GM12878 (cell line): ENCODE results near the gene PNPLA8. TPM values are rescaled to one million over a fixed set of nuclear protein-coding genes. Genes with fewer than 3 reads are reported as not detected.

Source experiments
- ATF7 ChIP-seq: fragments of 450-650 bp; IDR thresholded peaks from 2 replicates; pipeline ENCODE4 v1.6.1; 2016; ENCODE audit warnings: low read depth, mild to moderate bottlenecking
- EED ChIP-seq: sonication (generic); IDR thresholded peaks from 2 replicates; pipeline ENCODE4 v1.6.1; 2016; ENCODE audit warnings: antibody characterized with exemption, low read depth
- IKZF1 ChIP-seq: fragments of 450-650 bp; conservative IDR thresholded peaks from 2 replicates; pipeline ENCODE4 v1.6.1; 2017; ENCODE audit warnings: antibody characterized with exemption, mild to moderate bottlenecking
- IRF4 ChIP-seq: IDR thresholded peaks from 2 replicates; pipeline ENCODE4 v1.6.1; 2011; ENCODE audit warnings: low read depth, low read length
- IRF5 ChIP-seq: fragments of 450-650 bp; IDR thresholded peaks from 2 replicates; pipeline ENCODE4 v1.6.1; 2017; ENCODE audit warnings: borderline replicate concordance
- MEF2B ChIP-seq: fragments of 450-650 bp; IDR thresholded peaks from 2 replicates; pipeline ENCODE4 v1.6.1; 2018; ENCODE audit warnings: mild to moderate bottlenecking, moderate library complexity; ENCODE audit not compliant: partially characterized antibody, poor library complexity, severe bottlenecking
- MTA3 ChIP-seq: IDR thresholded peaks from 2 replicates; pipeline ENCODE4 v1.6.1; 2012; ENCODE audit warnings: low read length, inconsistent platforms, borderline replicate concordance
- MYB ChIP-seq: fragments of 150-350 bp; IDR thresholded peaks from 2 replicates; pipeline ENCODE4 v1.6.1; 2014; ENCODE audit warnings: mild to moderate bottlenecking, low read depth, low read length, borderline replicate concordance
- RELA ChIP-seq: fragments of 450-650 bp; IDR thresholded peaks from 2 replicates; pipeline ENCODE4 v1.8.0; 2014; ENCODE audit warnings: borderline replicate concordance; ENCODE audit not compliant: partially characterized antibody
- SRF ChIP-seq, 2 experiments: IDR thresholded peaks; 2 replicates each; pipeline ENCODE4 v1.6.1; 2011; ENCODE audit warnings: low read depth in 2 of 2, low read length in 2 of 2, mild to moderate bottlenecking in 1 of 2, moderate library complexity in 1 of 2
- ZNF384 ChIP-seq: IDR thresholded peaks from 2 replicates; pipeline ENCODE4 v1.6.1; 2012; ENCODE audit warnings: low read depth, mild to moderate bottlenecking, low read length, improper control_type of control experiment, borderline replicate concordance
- polyA plus RNA-seq, 11 experiments: library from polyadenylated mRNA; depleted of rRNA in 4 of 11; unstranded in 6 of 11; stranded (reverse) in 5 of 11; fragments of >200 nt; fragmentation: Nextera tagmentation in 4 of 11; fragmentation: Illumina TruSeq in 1 of 11; extraction: Ambion mirVana in 4 of 11; extraction: Trizol in 1 of 11; gene quantifications; 1 replicate in 1 of 11; 2 replicates in 10 of 11; pipeline versions ENCODE4 v1.2.1 to v1.2.3, GENCODE V29; 2011 to 2016; ENCODE audit warnings: inconsistent platforms in 2 of 11, missing spikeins in 2 of 11, low read depth in 1 of 11
- total RNA-seq, 4 experiments: library from RNA; depleted of rRNA in 3 of 4; stranded (reverse); fragments of >200 nt in 3 of 4; fragmentation: Illumina TruSeq in 1 of 4; extraction: Trizol in 1 of 4; gene quantifications; 2 replicates each; pipeline versions ENCODE4 v1.2.1 to v1.2.3, GENCODE V29; 2013 to 2021
- TF ChIP-seq, protein P1 (sequence below): fragments of 450-650 bp; formaldehyde crosslinking; IDR thresholded peaks from 2 replicates; pipeline ENCODE4 v1.4.0; 2022; ENCODE audit warnings: mild to moderate bottlenecking, moderate library complexity
- TF ChIP-seq, protein P2 (sequence below): fragments of 450-650 bp; conservative IDR thresholded peaks from 2 replicates; pipeline ENCODE4 v1.6.1; 2017; ENCODE audit warnings: mild to moderate bottlenecking, moderate library complexity
- TF ChIP-seq, protein P3 (sequence below): IDR thresholded peaks from 2 replicates; pipeline ENCODE4 v1.6.1; 2011; ENCODE audit warnings: low read depth, mild to moderate bottlenecking, low read length, moderate library complexity, borderline replicate concordance; ENCODE audit errors: extremely low read depth
- TF ChIP-seq, protein P4 (sequence below): fragments of 450-650 bp; IDR thresholded peaks from 2 replicates; pipeline ENCODE4 v1.6.1; 2016; ENCODE audit warnings: mild to moderate bottlenecking
- TF ChIP-seq, protein P5 (sequence below): fragments of 450-650 bp; IDR thresholded peaks from 2 replicates; pipeline ENCODE4 v1.6.1; 2018; ENCODE audit warnings: mild to moderate bottlenecking, low read depth, moderate library complexity; ENCODE audit not compliant: partially characterized antibody

PNPLA8 gene
- total and polyA plus RNA-seq, 10 of the 15 experiments (the other 5 are each of a cell fraction or from before 2014, with no cell fraction given) = 8.0 to 16.3 (median 12.2) TPM

- peak; percentile 48; the same call in 1 of the 2 replicates for TF ChIP-seq IRF5
- no peak for TF ChIP-seq MTA3
- TF ChIP-seq MEF2B = peak; percentile 18
- TF ChIP-seq SRF (IDR thresholded peaks at IDR 0.05; ENCODE audit: low read depth in 2 of 2, low read length in 2 of 2) = 0 out of 4 replicates have a peak, but pooled peaks of 1 of the 2 experiments have one; percentile 5
- TF ChIP-seq, protein P1, sequence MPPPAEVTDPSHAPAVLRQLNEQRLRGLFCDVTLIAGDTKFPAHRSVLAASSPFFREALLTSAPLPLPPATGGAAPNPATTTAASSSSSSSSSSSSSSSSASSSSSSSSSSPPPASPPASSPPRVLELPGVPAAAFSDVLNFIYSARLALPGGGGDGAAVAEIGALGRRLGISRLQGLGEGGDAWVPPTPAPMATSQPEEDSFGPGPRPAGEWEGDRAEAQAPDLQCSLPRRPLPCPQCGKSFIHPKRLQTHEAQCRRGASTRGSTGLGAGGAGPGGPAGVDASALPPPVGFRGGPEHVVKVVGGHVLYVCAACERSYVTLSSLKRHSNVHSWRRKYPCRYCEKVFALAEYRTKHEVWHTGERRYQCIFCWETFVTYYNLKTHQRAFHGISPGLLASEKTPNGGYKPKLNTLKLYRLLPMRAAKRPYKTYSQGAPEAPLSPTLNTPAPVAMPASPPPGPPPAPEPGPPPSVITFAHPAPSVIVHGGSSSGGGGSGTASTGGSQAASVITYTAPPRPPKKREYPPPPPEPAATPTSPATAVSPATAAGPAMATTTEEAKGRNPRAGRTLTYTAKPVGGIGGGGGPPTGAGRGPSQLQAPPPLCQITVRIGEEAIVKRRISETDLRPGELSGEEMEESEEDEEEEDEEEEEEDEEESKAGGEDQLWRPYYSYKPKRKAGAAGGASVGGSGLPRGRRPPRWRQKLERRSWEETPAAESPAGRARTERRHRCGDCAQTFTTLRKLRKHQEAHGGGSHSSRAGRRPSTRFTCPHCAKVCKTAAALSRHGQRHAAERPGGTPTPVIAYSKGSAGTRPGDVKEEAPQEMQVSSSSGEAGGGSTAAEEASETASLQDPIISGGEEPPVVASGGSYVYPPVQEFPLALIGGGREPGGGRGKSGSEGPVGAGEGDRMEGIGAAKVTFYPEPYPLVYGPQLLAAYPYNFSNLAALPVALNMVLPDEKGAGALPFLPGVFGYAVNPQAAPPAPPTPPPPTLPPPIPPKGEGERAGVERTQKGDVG (CRISPR knock-in tag) = no peak
- TF ChIP-seq ZNF384 = no peak
- TF ChIP-seq EED = 0 out of 2 replicates have a peak, but pooled peaks have one; percentile 9
- TF ChIP-seq, protein P2, sequence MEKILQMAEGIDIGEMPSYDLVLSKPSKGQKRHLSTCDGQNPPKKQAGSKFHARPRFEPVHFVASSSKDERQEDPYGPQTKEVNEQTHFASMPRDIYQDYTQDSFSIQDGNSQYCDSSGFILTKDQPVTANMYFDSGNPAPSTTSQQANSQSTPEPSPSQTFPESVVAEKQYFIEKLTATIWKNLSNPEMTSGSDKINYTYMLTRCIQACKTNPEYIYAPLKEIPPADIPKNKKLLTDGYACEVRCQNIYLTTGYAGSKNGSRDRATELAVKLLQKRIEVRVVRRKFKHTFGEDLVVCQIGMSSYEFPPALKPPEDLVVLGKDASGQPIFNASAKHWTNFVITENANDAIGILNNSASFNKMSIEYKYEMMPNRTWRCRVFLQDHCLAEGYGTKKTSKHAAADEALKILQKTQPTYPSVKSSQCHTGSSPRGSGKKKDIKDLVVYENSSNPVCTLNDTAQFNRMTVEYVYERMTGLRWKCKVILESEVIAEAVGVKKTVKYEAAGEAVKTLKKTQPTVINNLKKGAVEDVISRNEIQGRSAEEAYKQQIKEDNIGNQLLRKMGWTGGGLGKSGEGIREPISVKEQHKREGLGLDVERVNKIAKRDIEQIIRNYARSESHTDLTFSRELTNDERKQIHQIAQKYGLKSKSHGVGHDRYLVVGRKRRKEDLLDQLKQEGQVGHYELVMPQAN = peak; percentile 94
- peak; percentile 75; the same call in 1 of the 2 replicates for TF ChIP-seq IKZF1
- peak; percentile 31 for TF ChIP-seq RELA
- TF ChIP-seq, protein P3, sequence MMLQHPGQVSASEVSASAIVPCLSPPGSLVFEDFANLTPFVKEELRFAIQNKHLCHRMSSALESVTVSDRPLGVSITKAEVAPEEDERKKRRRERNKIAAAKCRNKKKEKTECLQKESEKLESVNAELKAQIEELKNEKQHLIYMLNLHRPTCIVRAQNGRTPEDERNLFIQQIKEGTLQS = no peak
- no peak for TF ChIP-seq MYB
- TF ChIP-seq, protein P4, sequence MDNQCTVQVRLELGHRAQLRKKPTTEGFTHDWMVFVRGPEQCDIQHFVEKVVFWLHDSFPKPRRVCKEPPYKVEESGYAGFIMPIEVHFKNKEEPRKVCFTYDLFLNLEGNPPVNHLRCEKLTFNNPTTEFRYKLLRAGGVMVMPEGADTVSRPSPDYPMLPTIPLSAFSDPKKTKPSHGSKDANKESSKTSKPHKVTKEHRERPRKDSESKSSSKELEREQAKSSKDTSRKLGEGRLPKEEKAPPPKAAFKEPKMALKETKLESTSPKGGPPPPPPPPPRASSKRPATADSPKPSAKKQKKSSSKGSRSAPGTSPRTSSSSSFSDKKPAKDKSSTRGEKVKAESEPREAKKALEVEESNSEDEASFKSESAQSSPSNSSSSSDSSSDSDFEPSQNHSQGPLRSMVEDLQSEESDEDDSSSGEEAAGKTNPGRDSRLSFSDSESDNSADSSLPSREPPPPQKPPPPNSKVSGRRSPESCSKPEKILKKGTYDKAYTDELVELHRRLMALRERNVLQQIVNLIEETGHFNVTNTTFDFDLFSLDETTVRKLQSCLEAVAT = no peak; the same call in 1 of the 2 replicates
- TF ChIP-seq, protein P5, sequence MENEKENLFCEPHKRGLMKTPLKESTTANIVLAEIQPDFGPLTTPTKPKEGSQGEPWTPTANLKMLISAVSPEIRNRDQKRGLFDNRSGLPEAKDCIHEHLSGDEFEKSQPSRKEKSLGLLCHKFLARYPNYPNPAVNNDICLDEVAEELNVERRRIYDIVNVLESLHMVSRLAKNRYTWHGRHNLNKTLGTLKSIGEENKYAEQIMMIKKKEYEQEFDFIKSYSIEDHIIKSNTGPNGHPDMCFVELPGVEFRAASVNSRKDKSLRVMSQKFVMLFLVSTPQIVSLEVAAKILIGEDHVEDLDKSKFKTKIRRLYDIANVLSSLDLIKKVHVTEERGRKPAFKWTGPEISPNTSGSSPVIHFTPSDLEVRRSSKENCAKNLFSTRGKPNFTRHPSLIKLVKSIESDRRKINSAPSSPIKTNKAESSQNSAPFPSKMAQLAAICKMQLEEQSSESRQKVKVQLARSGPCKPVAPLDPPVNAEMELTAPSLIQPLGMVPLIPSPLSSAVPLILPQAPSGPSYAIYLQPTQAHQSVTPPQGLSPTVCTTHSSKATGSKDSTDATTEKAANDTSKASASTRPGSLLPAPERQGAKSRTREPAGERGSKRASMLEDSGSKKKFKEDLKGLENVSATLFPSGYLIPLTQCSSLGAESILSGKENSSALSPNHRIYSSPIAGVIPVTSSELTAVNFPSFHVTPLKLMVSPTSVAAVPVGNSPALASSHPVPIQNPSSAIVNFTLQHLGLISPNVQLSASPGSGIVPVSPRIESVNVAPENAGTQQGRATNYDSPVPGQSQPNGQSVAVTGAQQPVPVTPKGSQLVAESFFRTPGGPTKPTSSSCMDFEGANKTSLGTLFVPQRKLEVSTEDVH = peak; percentile 87
- TF ChIP-seq ATF7 = peak; percentile 88
- no peak for TF ChIP-seq IRF4
Measured at GRCh38 chr7:108525985-108526767, at the start of gene PNPLA8 (continued).
